Thoracic aorta (tissue), 2 donors: Measurements from ENCODE around the gene CTSG. TPM values are rescaled to one million over a fixed set of nuclear protein-coding genes. Genes with fewer than 3 reads are reported as not detected.
"Not testable (repeated sequence)": the region's sequence is repeated elsewhere in the genome, so short reads cannot be mapped to it uniquely, and the experiment has no call there.

ENCODE experiments used
- ATAC-seq: fragments of 150-250 bp; one replicate; pipeline ENCODE4 v1.8.0; 2017; ENCODE audit warnings: low read depth; ENCODE audit not compliant: insufficient number of reproducible peaks, low FRiP score
- DNase-seq: peaks from one replicate; pipeline ENCODE4 v3.0.0-alpha.2; 2020; ENCODE audit warnings: low spot score
- H3K27ac ChIP-seq, 2 donors: fragments of 200-600 bp; sonication (generic); 1 replicate in 1 of 2; 2 replicates in 1 of 2; pipeline ENCODE4 v1.5.1; 2016; ENCODE audit warnings: mild to moderate bottlenecking in 2 of 2, moderate library complexity in 2 of 2
- H3K27me3 ChIP-seq: fragments of 200-600 bp; sonication (generic); replicated peaks from 2 replicates; pipeline ENCODE4 v1.6.0; 2016; ENCODE audit warnings: mild to moderate bottlenecking; ENCODE audit not compliant: insufficient read depth
- H3K36me3 ChIP-seq: fragments of 200-600 bp; sonication (generic); one replicate; pipeline ENCODE4 v1.5.1; 2016
- H3K4me1 ChIP-seq, 2 donors: fragments of 200-600 bp; sonication (generic); 1 replicate in 1 of 2; 2 replicates in 1 of 2; pipeline versions ENCODE4 v1.5.1 to v1.6.0; 2016; ENCODE audit warnings: low read depth in 2 of 2, mild to moderate bottlenecking in 1 of 2; ENCODE audit not compliant: control insufficient read depth in 1 of 2
- H3K4me3 ChIP-seq: fragments of 200-600 bp; sonication (generic); 2 replicates; pipeline ENCODE4 v1.5.1; 2016; ENCODE audit warnings: mild to moderate bottlenecking
- H3K9me3 ChIP-seq: fragments of 200-600 bp; sonication (generic); 2 replicates; pipeline ENCODE4 v1.5.1; 2016
- CTCF ChIP-seq: fragments of 200-600 bp; sonication (generic); IDR thresholded peaks from one replicate; pipeline ENCODE4 v1.5.1; 2019; ENCODE audit warnings: antibody characterized with exemption
- total RNA-seq, 2 donors: library from RNA; depleted of rRNA; stranded (reverse); fragments of >200 nt; gene quantifications; one replicate each; pipeline versions ENCODE4 v1.1.0 to v1.2.3, GENCODE V29; 2016

The CTSG gene
- total RNA-seq, 2 donors from 2014 or later: 4.1 to 8.8 TPM

DNA sequence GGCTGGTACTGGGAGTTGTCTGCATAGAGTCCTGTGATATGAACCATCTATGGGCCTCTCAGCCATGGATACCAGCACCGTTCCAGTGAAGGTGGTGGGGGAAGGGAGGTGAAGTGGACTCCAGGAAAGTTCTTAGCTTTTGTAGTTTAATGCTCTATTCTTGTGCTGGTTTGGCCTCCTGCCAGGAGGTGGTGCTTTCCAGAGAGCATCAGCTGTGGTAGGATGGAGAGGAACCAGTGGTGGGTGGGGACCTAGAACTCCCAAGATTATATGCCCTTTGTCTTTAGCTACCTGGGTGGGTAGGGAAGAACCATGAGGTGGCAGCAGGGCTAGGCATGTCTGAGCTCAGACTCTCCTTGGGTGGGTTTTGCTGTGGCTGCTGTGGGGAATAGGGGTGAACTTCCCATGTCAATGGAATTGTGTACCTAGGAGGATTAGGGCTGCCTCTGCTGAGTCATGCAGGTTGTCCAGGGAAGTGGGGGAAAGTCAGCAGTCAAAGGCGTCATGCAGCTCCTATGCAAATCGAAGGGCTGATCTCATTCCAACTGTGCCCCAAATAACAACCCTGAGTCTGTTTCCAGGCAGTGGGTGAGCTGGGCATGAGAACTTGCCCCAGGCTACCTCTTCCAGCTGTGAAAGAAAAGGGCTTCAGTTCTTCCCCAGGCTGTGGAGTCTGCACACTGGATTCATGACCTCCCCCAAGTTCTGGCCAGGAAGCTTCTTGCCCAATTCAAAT, 19.2 kb upstream of the CTSG start:
- no peak for TF ChIP-seq CTCF
- H3K9me3 ChIP-seq: no peaks in the 10 kb centered on the region
- H3K27me3 ChIP-seq: no peaks in the 10 kb centered on the region
- no peaks in the 10 kb centered on the region for H3K4me1 ChIP-seq
- no peak overlapping the region for H3K27ac ChIP-seq
- DNase-seq: no peak
- ATAC-seq: no peak
- H3K4me3 ChIP-seq: no peak overlapping the region
- H3K36me3 ChIP-seq: no peaks in the 10 kb centered on the region

DNA sequence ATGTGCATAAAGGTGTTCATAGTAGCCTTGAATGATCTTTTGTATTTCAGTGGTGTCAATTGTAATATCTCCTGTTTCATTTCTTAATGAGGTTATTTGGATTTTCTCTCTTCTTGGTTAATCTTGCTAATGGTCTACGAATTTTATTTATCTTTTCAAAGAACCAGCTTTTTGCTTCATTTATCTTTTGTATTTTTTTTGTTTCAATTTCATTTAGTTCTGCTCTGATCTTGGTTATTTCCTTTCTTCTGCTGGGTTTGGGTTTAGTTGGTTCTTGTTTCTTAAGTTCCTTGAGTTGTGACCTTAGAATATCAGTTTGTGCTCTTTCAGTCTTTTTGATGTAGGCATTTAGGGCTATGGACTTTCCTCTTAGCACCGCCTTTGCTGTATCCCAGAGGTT, 15.0 kb upstream of the CTSG start:
- H3K27ac ChIP-seq, H3K4me1 ChIP-seq, ATAC-seq, H3K9me3 ChIP-seq, H3K36me3 ChIP-seq, H3K27me3 ChIP-seq, H3K4me3 ChIP-seq, DNase-seq: not testable (repeated sequence)

GRCh38 chr14:24584402-24584801, 8.4 kb upstream of the CTSG start:
- not testable (repeated sequence) for H3K9me3 ChIP-seq, DNase-seq, ATAC-seq, H3K27me3 ChIP-seq, H3K36me3 ChIP-seq, H3K4me1 ChIP-seq, H3K4me3 ChIP-seq, H3K27ac ChIP-seq

DNA sequence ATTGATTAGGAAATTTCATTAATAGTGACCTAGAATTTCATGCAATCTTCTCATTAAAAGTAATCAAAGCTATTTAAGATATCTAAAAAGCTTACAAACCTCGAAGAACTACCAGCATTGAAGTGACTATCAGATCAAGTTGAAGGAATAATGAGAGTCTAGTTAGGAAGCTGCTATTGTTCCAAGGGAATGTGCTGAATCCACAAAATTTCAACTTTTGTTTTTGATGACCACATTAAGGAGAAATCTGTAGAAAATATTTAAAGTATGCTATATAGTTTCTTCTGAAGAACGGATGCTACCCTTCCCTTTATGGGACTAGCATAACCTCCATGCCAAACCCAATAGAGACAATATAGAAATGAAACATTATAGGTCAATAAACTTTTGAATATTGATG, 2.5 kb upstream of the CTSG start:
- H3K4me1 ChIP-seq: no peaks in the 10 kb centered on the region
- H3K4me3 ChIP-seq: no peak overlapping the region
- no peak for TF ChIP-seq CTCF
- no peak overlapping the region for H3K27ac ChIP-seq
- no peaks in the 10 kb centered on the region for H3K9me3 ChIP-seq
- no peaks in the 10 kb centered on the region for H3K36me3 ChIP-seq
- DNase-seq (no peak), ATAC-seq (no peak)
- H3K27me3 ChIP-seq: no peaks in the 10 kb centered on the region

DNA sequence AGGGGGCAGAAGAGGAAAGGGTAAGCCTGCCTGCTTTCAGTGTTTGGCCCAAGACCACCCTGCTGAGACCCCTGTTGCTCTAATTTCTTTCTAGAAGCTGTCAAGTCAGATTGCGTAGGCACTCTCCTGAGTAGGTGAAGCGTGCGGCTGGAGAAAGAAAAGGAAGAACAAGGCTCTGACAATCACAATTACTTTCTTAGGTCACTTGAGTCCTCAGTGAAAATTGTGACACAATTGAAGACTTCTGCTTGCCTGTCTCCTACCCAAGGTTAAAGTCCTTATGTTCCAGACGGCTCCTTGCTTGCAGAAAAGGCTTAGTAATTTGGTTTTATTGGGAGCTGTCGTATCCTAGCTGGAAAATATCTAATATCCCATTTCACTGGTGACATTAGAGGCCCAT, 721 bp upstream of the CTSG start:
- H3K4me3 ChIP-seq: no peak overlapping the region
- H3K36me3 ChIP-seq: no peaks in the 10 kb centered on the region
- H3K27me3 ChIP-seq: no peaks in the 10 kb centered on the region
- no peaks in the 10 kb centered on the region for H3K9me3 ChIP-seq
- ATAC-seq (no peak), DNase-seq (no peak)
- H3K27ac ChIP-seq: no peak overlapping the region
- TF ChIP-seq CTCF: no peak
- H3K4me1 ChIP-seq: no peaks in the 10 kb centered on the region

GRCh38 chr14:24574206-24574774, 1.8 kb downstream of the CTSG start:
- no peak for ATAC-seq
- no peak for TF ChIP-seq CTCF
- Histone ChIP-seq H3K36me3 (no peaks in the 10 kb centered on the region), H3K4me1 (no peaks in the 10 kb centered on the region), H3K4me3 (no peak overlapping the region), H3K27ac (no peak overlapping the region), H3K9me3 (no peaks in the 10 kb centered on the region), H3K27me3 (no peaks in the 10 kb centered on the region)
- no peak for DNase-seq
